ENCODE data around the gene SPACA6. TPM values are rescaled to one million over a fixed set of nuclear protein-coding genes. Genes with fewer than 3 reads are reported as not detected.
"Not testable (repeated sequence)": the region's sequence is repeated elsewhere in the genome, so short reads cannot be mapped to it uniquely, and the experiment has no call there.

The SPACA6 gene
- total RNA-seq, 2 donors from 2014 or later = 2.7 to 3.0 TPM

- not testable (repeated sequence) for H3K9me3 Mint-ChIP-seq; H3K27me3 Mint-ChIP-seq; H3K4me3 Mint-ChIP-seq; ATAC-seq; H3K36me3 Mint-ChIP-seq; DNase-seq (ENCODE audit: low spot score); H3K27ac Mint-ChIP-seq
- peaks cover 7 to 13% of the 10 kb centered on the region in 2 donors for H3K4me1 Mint-ChIP-seq (ENCODE audit: low read depth in 2 of 2)
Measured at GRCh38 chr19:51675911-51676565, 17.1 kb upstream of the SPACA6 start.

- Mint-ChIP-seq H3K27me3 (peaks cover 6 to 13% of the 10 kb centered on the region in 2 donors), H3K9me3 (no peaks in the 10 kb centered on the region), H3K27ac (peak overlapping the region in 1 of 2 donors; percentile 59), H3K36me3 (no peaks in the 10 kb centered on the region), H3K4me3 (peak overlapping the region; percentile 39), H3K4me1 (ENCODE audit: low read depth in 2 of 2) (peaks cover 7 to 13% of the 10 kb centered on the region in 2 donors)
- DNase-seq (ENCODE audit: low spot score) (no peak), ATAC-seq (peak; percentile 76 to 85)
Measured at GRCh38 chr19:51676566-51677083, 16.5 kb upstream of the SPACA6 start.

GRCh38 chr19:51680474-51680873 is 12.7 kb upstream of the SPACA6 start:
- Mint-ChIP-seq H3K27ac (no peak overlapping the region), H3K36me3 (peaks cover 4% of the 10 kb centered on the region), H3K27me3 (peaks cover 9 to 17% of the 10 kb centered on the region in 2 donors), H3K4me3 (no peak overlapping the region), H3K9me3 (peaks cover 4% of the 10 kb centered on the region), H3K4me1 (ENCODE audit: low read depth in 2 of 2) (peaks cover 7 to 13% of the 10 kb centered on the region in 2 donors)
- ATAC-seq (no peak), DNase-seq (ENCODE audit: low spot score) (no peak)

- Mint-ChIP-seq H3K4me3 (no peak overlapping the region), H3K27me3 (peaks cover 12 to 17% of the 10 kb centered on the region in 2 donors), H3K36me3 (peaks cover 4% of the 10 kb centered on the region), H3K9me3 (peaks cover 4% of the 10 kb centered on the region), H3K27ac (no peak overlapping the region), H3K4me1 (ENCODE audit: low read depth in 2 of 2) (peaks cover 7% of the 10 kb centered on the region in 2 donors)
- no peak for ATAC-seq
- DNase-seq (ENCODE audit: low spot score) = no peak
Measured at GRCh38 chr19:51681286-51681941, 11.7 kb upstream of the SPACA6 start.

- H3K36me3 Mint-ChIP-seq = peaks cover 4% of the 10 kb centered on the region
- DNase-seq (ENCODE audit: low spot score) (no peak), ATAC-seq (no peak)
- H3K4me3 Mint-ChIP-seq = no peak overlapping the region
- peaks cover 4% of the 10 kb centered on the region for H3K9me3 Mint-ChIP-seq
- peaks cover 31 to 35% of the 10 kb centered on the region in 2 donors for H3K27me3 Mint-ChIP-seq
- no peak overlapping the region for H3K27ac Mint-ChIP-seq
- H3K4me1 Mint-ChIP-seq (ENCODE audit: low read depth in 2 of 2) = peaks cover 7% of the 10 kb centered on the region in 2 donors
Measured at GRCh38 chr19:51686171-51686570, 7.0 kb upstream of the SPACA6 start.

- peak overlapping the region; percentile 73 for H3K4me3 Mint-ChIP-seq
- H3K27ac Mint-ChIP-seq = peak overlapping the region; percentile 1 to 3
- ATAC-seq (no peak), DNase-seq (ENCODE audit: low spot score) (no peak)
- peaks cover 4% of the 10 kb centered on the region for H3K36me3 Mint-ChIP-seq
- peaks cover 7 to 10% of the 10 kb centered on the region in 2 donors for H3K4me1 Mint-ChIP-seq (ENCODE audit: low read depth in 2 of 2)
- H3K9me3 Mint-ChIP-seq = peaks cover 4% of the 10 kb centered on the region
- H3K27me3 Mint-ChIP-seq = peaks cover 34 to 42% of the 10 kb centered on the region in 2 donors
Measured at GRCh38 chr19:51687791-51688670, 5.1 kb upstream of the SPACA6 start.

- H3K36me3 Mint-ChIP-seq = peaks cover 4% of the 10 kb centered on the region
- H3K4me3 Mint-ChIP-seq = peak overlapping the region; percentile 73
- peak overlapping the region; percentile 1 to 3 for H3K27ac Mint-ChIP-seq
- DNase-seq (ENCODE audit: low spot score) (no peak), ATAC-seq (peak; percentile 39 to 55)
- peaks cover 7 to 10% of the 10 kb centered on the region in 2 donors for H3K4me1 Mint-ChIP-seq (ENCODE audit: low read depth in 2 of 2)
- H3K27me3 Mint-ChIP-seq = peaks cover 43 to 45% of the 10 kb centered on the region in 2 donors
- H3K9me3 Mint-ChIP-seq = peaks cover 4% of the 10 kb centered on the region
Measured at GRCh38 chr19:51688671-51689571, 4.2 kb upstream of the SPACA6 start.

- Mint-ChIP-seq H3K27me3 (peaks cover 42 to 48% of the 10 kb centered on the region in 2 donors), H3K4me1 (ENCODE audit: low read depth in 2 of 2) (peaks cover 7 to 10% of the 10 kb centered on the region in 2 donors), H3K4me3 (peak overlapping the region; percentile 67), H3K27ac (peak overlapping the region in 1 of 2 donors; percentile 16), H3K36me3 (peaks cover 2% of the 10 kb centered on the region), H3K9me3 (peaks cover 2% of the 10 kb centered on the region)
- ATAC-seq (no peak), DNase-seq (ENCODE audit: low spot score) (no peak)
Measured at GRCh38 chr19:51689751-51690453, 3.2 kb upstream of the SPACA6 start.

GRCh38 chr19:51690454-51691073 is 2.6 kb upstream of the SPACA6 start:
- Mint-ChIP-seq H3K4me1 (ENCODE audit: low read depth in 2 of 2) (peaks cover 7 to 10% of the 10 kb centered on the region in 2 donors), H3K4me3 (peak overlapping the region; percentile 67), H3K36me3 (no peaks in the 10 kb centered on the region), H3K27ac (peak overlapping the region in 1 of 2 donors; percentile 16), H3K27me3 (peaks cover 39 to 46% of the 10 kb centered on the region in 2 donors), H3K9me3 (no peaks in the 10 kb centered on the region)
- no peak for DNase-seq (ENCODE audit: low spot score)
- ATAC-seq = peak; percentile 25 to 56

- ATAC-seq (no peak), DNase-seq (ENCODE audit: low spot score) (no peak)
- peak overlapping the region; percentile 32 for H3K4me3 Mint-ChIP-seq
- H3K27me3 Mint-ChIP-seq = peaks cover 39 to 43% of the 10 kb centered on the region in 2 donors
- H3K27ac Mint-ChIP-seq = no peak overlapping the region
- no peaks in the 10 kb centered on the region for H3K36me3 Mint-ChIP-seq
- H3K4me1 Mint-ChIP-seq (ENCODE audit: low read depth in 2 of 2) = peaks cover 7 to 10% of the 10 kb centered on the region in 2 donors
- H3K9me3 Mint-ChIP-seq = no peaks in the 10 kb centered on the region
Measured at GRCh38 chr19:51691074-51691583, 2.0 kb upstream of the SPACA6 start.

- DNase-seq (ENCODE audit: low spot score) (no peak), ATAC-seq (no peak)
- peak overlapping the region; percentile 32 for H3K4me3 Mint-ChIP-seq
- no peaks in the 10 kb centered on the region for H3K36me3 Mint-ChIP-seq
- H3K27me3 Mint-ChIP-seq = peaks cover 39 to 42% of the 10 kb centered on the region in 2 donors
- H3K9me3 Mint-ChIP-seq = no peaks in the 10 kb centered on the region
- H3K27ac Mint-ChIP-seq = no peak overlapping the region
- H3K4me1 Mint-ChIP-seq (ENCODE audit: low read depth in 2 of 2) = peaks cover 7 to 10% of the 10 kb centered on the region in 2 donors
Measured at GRCh38 chr19:51691584-51692428, 1.3 kb upstream of the SPACA6 start.

Measured in natural killer cell treated with Interleukin-12 subunit alpha and Interleukin-12 subunit beta and Interleukin-15 and Interleukin-18, amount 100 ng/mL, for 72 hours (primary cell).